IMR-90 (cell line): Measurements from ENCODE around the gene UBLCP1.

Source experiments
- BHLHE40 ChIP-seq: fragments of 150-350 bp; IDR thresholded peaks from 2 replicates; pipeline ENCODE4 v1.6.1; 2016; ENCODE audit warnings: mild to moderate bottlenecking, low read depth, low read length
- CTCF ChIP-seq: conservative IDR thresholded peaks from 2 replicates; pipeline ENCODE4 v1.5.1; 2012; ENCODE audit warnings: mild to moderate bottlenecking, low read depth, low read length, improper control_type of control experiment
- ELK1 ChIP-seq: fragments of 150-350 bp; IDR thresholded peaks from 2 replicates; pipeline ENCODE4 v1.6.1; 2016; ENCODE audit warnings: low read depth, mild to moderate bottlenecking, low read length, moderate library complexity, borderline replicate concordance
- POLR2A ChIP-seq: IDR thresholded peaks from 2 replicates; pipeline ENCODE4 v1.6.1; 2012; ENCODE audit warnings: mild to moderate bottlenecking, low read depth, low read length
- RAD21 ChIP-seq: IDR thresholded peaks from 2 replicates; pipeline ENCODE4 v1.6.1; 2012; ENCODE audit warnings: low read length, improper control_type of control experiment
- RFX5 ChIP-seq: IDR thresholded peaks from 2 replicates; pipeline ENCODE4 v1.8.0; 2012; ENCODE audit warnings: low read depth, mild to moderate bottlenecking, low read length, moderate library complexity
- USF2 ChIP-seq: fragments of 150-350 bp; IDR thresholded peaks from 2 replicates; pipeline ENCODE4 v1.6.1; 2017; ENCODE audit warnings: mild to moderate bottlenecking, antibody characterized with exemption, low read length, low read depth

DNA sequence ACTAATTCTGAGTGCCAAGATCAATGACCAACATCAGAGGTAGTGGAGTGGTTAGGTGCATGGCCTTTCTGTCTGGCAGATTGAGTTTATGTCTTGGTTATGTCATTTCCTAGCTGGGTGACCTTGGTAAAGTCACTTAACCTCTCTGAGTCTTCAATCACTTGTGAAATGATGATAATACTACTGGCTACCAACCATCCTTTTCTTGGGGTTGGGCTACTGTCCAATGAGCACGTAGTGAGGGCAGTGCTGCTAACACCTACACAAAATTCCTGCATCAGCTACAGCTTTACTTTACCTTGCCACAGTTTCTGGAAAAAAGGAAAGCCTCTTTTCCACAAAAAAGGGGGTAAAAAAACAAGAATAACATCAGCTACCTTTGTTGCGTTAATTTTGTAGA lies 54.8 kb downstream of the UBLCP1 start:
- TF ChIP-seq CTCF, result no peak
- no peak for TF ChIP-seq POLR2A
- no peak for TF ChIP-seq BHLHE40
- TF ChIP-seq USF2, result no peak
- no peak for TF ChIP-seq ELK1
- no peak for TF ChIP-seq RAD21
- TF ChIP-seq RFX5, result no peak
